Measurements from ENCODE around the gene KCNE3. TPM values are rescaled to one million over a fixed set of nuclear protein-coding genes. Genes with fewer than 3 reads are reported as not detected.

Gene KCNE3
- total RNA-seq, 1 experiment from 2014 or later, result 4.9 TPM

DNA sequence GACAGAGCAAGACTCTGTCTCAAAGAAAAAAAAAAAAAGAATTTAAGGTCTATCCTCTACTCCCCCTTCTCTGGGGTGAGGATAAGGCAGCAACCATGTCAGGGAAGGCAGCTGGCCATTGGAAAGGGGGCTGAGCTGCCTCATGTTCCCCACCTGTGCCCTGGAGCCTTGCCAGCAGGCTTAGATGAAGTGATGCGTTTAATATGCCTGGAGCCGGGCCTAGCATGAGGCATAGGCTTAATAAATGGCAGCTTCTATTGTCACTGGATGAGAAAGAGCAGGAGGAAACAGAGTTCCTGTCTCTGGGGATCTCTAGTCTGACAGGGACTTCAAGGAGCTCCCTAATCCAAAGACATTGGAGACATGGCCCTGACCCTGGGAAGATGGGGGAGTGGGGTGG, 3.2 kb upstream of the KCNE3 start:
- H4K8ac ChIP-seq (replicated peaks; ENCODE audit: insufficient read length, low read depth, low read length), result no peak overlapping the region
- Mint-ChIP-seq H3K9me3 (no peaks in the 10 kb centered on the region), H3K27ac (no peak overlapping the region), H3K4me3 (no peak overlapping the region), H3K36me3 (ENCODE audit: insufficient read depth in 1 of 3, low read depth in 3 of 3) (no peaks in the 10 kb centered on the region; a peak in 1 of 7 replicates), H3K4me1 (peaks cover 12 to 23% of the 10 kb centered on the region in 2 experiments), H3K27me3 (ENCODE audit: low read depth) (peaks cover 22% of the 10 kb centered on the region)
- H4K5ac ChIP-seq (ENCODE audit: insufficient read length, low read depth, low read length), result no peak overlapping the region
- no peak overlapping the region for H2BK20ac ChIP-seq (ENCODE audit: low read depth, low read length, poor library complexity, severe bottlenecking)
- no peaks in the 10 kb centered on the region for H4K20me1 ChIP-seq (ENCODE audit: control insufficient read depth, insufficient read depth, insufficient read length)
- DNase-seq, result no peak
- H3K14ac ChIP-seq (ENCODE audit: insufficient read depth, low read length), result no peak overlapping the region
- no peak overlapping the region for H2BK120ac ChIP-seq (ENCODE audit: low read depth, low read length, poor library complexity, severe bottlenecking)
- H3K18ac ChIP-seq (ENCODE audit: insufficient read length, low read depth, low read length), result no peak overlapping the region
- no peak overlapping the region for H2BK12ac ChIP-seq (ENCODE audit: insufficient read length, low read depth, low read length)
- no peak overlapping the region for H2BK15ac ChIP-seq (ENCODE audit: low read depth, low read length)
- H3K4ac ChIP-seq (ENCODE audit: low read depth, low read length), result no peak overlapping the region
- no peaks in the 10 kb centered on the region for H3K79me1 ChIP-seq (ENCODE audit: insufficient read depth, low read depth, low read length, poor library complexity, severe bottlenecking)
- H3K27me3 ChIP-seq (ENCODE audit: insufficient read depth, low read length), result no peaks in the 10 kb centered on the region
- H3K27ac ChIP-seq (ENCODE audit: insufficient read length, low read depth, low read length), result no peak overlapping the region
- no peak overlapping the region for H2BK5ac ChIP-seq (ENCODE audit: insufficient read length, low read length)
- H3K23me2 ChIP-seq (ENCODE audit: insufficient read length, low read depth, low read length, poor library complexity, severe bottlenecking), result peaks cover 3% of the 10 kb centered on the region
- no peak overlapping the region for H2AK5ac ChIP-seq (ENCODE audit: insufficient read length, low read length)
- H3K4me2 ChIP-seq (ENCODE audit: insufficient read depth, insufficient read length, low read length), result no peak overlapping the region
- H3K4me1 ChIP-seq (ENCODE audit: insufficient read depth, low read length), result peaks cover 4% of the 10 kb centered on the region; the same call in 1 of the 2 replicates
- no peak overlapping the region for H4K91ac ChIP-seq (ENCODE audit: insufficient read length, low read depth, low read length)
- no CpG with 5 or more reads among the region's 2 CpGs for WGBS (ENCODE audit: extremely low coverage, insufficient read length, low lambda C conversion rate)
- H3K56ac ChIP-seq (ENCODE audit: insufficient read length, low read depth, low read length), result no peak overlapping the region
- no peak overlapping the region for H3K23ac ChIP-seq (ENCODE audit: insufficient read length, low read depth, low read length)
- TF ChIP-seq, protein P1, sequence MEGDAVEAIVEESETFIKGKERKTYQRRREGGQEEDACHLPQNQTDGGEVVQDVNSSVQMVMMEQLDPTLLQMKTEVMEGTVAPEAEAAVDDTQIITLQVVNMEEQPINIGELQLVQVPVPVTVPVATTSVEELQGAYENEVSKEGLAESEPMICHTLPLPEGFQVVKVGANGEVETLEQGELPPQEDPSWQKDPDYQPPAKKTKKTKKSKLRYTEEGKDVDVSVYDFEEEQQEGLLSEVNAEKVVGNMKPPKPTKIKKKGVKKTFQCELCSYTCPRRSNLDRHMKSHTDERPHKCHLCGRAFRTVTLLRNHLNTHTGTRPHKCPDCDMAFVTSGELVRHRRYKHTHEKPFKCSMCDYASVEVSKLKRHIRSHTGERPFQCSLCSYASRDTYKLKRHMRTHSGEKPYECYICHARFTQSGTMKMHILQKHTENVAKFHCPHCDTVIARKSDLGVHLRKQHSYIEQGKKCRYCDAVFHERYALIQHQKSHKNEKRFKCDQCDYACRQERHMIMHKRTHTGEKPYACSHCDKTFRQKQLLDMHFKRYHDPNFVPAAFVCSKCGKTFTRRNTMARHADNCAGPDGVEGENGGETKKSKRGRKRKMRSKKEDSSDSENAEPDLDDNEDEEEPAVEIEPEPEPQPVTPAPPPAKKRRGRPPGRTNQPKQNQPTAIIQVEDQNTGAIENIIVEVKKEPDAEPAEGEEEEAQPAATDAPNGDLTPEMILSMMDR (conservative IDR thresholded peaks at IDR 0.05), result no peak
- no peaks in the 10 kb centered on the region for H3K79me2 ChIP-seq (ENCODE audit: insufficient read depth, low read length)
- H3K9ac ChIP-seq (ENCODE audit: extremely low read depth, insufficient read length, low read length), result no peak overlapping the region
- H3K9me3 ChIP-seq (ENCODE audit: control insufficient read depth, low read depth, low read length), result no peaks in the 10 kb centered on the region
- no peak overlapping the region for H2AFZ ChIP-seq (ENCODE audit: low read length)
- H3T11ph ChIP-seq (ENCODE audit: low read length), result no peak overlapping the region

All from H9 (cell line).